Stimulated activated CD4-positive, alpha-beta T cell treated with anti-CD3 and anti-CD28 coated beads, Interleukin-2, amount 100 ng/mL, for 24 hours (primary cell): ENCODE results near the gene CPXM1.
"Not testable (repeated sequence)": the region's sequence is repeated elsewhere in the genome, so short reads cannot be mapped to it uniquely, and the experiment has no call there.

Experiments used
- DNase-seq, 2 donors: peaks; one replicate each; pipeline ENCODE4 v3.0.0-alpha.2; 2020

CPXM1 gene

GRCh38 chr20:2799688-2800520 lies 523 bp downstream of the CPXM1 start:
- peak in 1 of 2 donors; percentile 29 for DNase-seq

- no peak for DNase-seq
Measured at GRCh38 chr20:2799271-2799670, 1.2 kb downstream of the CPXM1 start.

DNA sequence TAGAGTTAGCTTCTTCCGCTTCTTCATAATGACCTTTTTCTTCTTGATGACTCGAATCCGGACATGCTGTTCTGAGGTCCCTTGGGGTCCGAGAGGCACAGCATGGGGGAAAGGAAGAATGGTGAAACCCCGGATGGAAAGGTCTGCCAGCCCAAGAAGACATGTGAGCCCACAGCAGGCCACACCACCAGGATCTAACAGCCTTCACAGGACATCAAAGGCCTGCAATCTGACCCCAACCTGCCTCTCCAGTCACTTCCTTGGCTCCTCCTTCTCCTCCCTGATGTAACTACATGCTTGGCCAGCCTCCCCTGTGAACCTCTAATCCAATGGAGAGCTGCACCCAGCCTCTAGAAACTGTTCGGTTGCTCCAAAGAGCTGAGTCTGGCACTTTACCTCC lies 1.6 kb downstream of the CPXM1 start:
- no peak for DNase-seq

DNA sequence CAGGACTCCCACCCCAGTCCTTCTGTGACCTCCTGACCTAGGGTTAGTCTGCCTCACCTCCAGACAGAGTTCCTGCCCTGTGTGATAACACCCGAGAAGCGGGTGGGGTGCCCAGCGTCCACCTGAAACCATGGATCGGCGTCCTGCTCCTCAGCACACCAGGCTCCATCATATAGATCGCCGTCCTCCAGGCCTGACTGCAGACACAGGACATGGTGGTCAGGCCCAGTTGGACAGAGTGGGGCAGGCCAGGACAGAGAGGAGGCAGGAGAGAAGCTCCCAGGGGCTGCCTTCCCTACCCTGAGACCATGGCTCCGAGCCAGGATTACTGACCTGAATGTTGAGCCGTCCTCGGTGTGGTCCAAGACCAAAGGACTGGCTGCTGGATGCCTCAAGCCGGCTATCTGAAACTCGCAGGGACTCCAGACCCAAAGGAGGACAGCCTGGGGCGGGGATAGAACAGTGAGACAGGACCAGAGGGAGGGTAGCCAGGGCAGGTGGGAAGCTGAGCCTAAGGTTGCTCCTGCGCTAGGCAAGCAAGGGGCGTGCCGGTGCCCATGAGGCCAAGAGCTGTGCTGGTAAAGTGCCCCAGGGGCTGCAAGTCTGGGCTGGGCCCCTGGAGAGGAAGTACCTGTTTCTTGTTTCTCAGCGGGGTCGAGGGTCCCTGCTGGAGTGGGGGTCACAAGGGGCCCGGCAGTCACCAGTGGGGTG lies 2.2 kb downstream of the CPXM1 start:
- DNase-seq = no peak

GRCh38 chr20:2797136-2797983 lies 3.1 kb downstream of the CPXM1 start:
- DNase-seq = no peak

DNA sequence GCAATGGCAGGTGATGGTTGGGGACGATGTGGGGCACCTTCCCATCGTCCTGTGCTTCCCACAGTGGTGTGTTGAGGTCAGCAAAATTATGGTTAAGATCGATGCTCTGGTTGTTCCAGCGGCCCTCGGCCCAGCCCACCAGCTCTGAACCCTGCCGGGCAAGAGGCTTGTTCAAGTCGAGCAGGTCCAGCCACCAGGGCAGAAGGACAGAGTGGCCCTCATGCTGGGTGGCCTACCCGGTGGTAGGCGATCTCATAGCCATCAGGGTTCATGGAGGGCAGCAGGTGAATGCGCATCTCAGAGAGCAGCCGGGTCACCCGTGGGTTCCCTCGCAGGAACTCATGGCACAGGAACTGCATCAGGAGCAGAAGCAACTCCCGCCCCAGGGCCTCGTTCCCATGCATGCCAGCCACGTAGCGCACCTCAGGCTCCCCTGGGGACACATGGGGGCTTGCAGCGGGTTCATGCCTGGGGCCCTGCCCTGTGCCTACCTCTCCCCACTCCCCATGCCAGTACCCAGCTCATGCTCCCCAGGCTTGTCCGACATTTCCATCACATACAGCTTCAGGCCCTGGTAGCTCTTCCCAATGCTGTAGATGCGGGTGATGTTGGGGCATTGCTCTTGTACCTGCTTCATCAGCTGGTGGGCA lies 4.3 kb downstream of the CPXM1 start:
- no peak for DNase-seq

GRCh38 chr20:2795451-2795850 lies 5.0 kb downstream of the CPXM1 start:
- DNase-seq = no peak

- DNase-seq = no peak
Measured at GRCh38 chr20:2794866-2795447, 5.5 kb downstream of the CPXM1 start.

DNA sequence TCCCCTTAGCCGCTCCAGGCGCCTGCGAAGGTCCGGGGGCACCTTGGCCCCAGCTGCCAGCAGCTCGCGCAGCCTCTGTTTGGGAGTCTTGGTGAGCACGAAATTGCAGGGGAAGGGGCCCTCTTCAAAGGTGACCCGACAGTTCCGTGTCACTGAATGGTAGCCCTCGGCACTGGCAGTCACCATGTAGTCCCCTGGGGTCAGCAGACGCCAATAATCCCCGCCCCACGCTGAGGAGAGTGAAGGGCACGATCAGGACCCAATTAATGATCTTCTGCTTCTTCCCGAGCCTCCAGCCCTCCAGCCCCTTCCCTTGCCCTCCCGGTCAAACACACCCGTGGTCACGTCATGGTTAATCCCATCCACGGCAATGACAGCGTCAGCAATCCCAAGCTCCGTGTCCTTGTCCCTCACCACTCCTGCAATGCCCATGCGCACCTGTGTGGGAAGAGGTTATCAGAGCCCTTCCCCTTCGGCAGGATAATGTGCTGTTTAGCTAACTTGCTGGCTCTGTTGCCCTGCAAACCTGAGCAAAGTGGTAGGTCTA lies 6.2 kb downstream of the CPXM1 start:
- no peak for DNase-seq

- no peak for DNase-seq
Measured at GRCh38 chr20:2793471-2793870, 7.0 kb downstream of the CPXM1 start.

GRCh38 chr20:2783908-2784566 lies 16.4 kb downstream of the CPXM1 start:
- no peak for DNase-seq

GRCh38 chr20:2780948-2781347 lies 19.5 kb downstream of the CPXM1 start:
- no peak for DNase-seq

DNA sequence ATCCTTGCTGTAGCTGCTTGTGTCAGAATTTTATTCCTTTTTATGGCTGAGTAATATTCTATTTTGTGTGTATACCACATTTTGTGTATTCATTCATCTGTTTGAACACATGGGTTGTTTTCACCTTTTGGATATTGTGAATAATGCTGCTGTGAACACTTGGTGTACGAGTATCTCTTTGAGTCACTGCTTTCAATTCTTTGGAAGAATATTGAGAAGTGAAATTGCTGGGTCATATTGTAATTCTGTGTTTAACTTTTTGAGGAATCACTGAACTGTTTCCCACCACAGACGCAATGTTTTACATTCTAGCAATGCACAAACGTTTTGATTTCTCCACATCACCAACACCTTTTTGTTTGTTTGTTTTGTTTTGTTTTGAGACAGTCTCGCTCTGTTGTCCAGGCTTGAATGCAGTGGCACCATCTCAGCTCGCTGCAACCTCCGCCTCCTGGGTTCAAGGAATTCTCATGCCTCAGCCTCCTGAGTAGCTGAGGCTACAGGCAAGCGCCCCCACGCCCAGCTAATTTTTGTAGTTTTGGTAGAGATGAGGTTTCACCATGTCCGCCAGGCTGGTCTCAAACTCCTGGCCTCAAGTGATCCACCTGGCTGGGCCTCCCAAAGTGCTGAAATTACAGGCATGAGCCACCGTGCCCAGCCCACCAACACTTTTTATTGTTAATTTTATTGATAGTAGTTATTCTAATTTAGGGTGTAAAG lies 21.7 kb downstream of the CPXM1 start:
- no peak for DNase-seq

GRCh38 chr20:2775139-2775538 lies 25.3 kb downstream of the CPXM1 start:
- no peak for DNase-seq

DNA sequence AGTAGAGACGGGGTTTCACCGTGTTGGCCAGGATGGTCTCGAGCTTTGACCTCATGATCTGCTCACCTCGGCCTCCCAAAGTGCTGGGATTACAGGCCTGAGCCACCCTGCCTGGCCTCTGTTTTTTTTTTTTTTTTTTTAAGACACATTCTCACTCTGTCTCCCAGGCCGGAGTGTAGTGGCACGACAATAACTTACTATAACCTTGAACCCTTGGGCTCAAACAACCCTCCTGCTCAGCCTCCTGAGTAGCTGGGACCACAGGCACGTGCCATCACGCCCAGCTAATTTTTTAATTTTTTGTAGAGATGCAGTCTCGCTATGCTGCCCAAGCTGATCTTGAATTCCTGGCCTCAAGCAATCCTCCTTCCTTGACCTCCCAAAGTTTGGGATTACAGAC lies 26.6 kb downstream of the CPXM1 start:
- DNase-seq = no peak

DNA sequence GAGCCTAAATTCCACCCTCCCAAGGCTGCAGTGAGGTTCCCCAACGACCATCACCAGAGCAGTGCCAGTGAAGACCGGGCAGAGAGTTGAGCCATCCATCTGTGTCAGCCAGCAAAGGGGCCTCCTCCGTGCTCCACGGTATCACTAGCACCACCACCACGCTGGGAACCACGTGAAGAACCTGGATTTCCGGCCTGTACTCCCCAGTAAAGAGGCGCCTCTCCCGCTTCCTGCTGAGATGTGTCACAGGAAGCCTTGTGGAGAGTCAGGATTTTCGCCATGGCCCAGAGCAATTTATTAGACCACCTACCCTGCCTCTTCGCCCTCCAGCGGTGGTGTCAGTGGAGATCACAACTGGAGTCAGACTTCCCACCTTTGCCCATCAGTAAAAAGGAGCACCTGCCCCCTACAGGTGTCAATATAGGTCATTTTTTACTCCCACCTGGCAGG lies 28.8 kb downstream of the CPXM1 start:
- DNase-seq = no peak

DNA sequence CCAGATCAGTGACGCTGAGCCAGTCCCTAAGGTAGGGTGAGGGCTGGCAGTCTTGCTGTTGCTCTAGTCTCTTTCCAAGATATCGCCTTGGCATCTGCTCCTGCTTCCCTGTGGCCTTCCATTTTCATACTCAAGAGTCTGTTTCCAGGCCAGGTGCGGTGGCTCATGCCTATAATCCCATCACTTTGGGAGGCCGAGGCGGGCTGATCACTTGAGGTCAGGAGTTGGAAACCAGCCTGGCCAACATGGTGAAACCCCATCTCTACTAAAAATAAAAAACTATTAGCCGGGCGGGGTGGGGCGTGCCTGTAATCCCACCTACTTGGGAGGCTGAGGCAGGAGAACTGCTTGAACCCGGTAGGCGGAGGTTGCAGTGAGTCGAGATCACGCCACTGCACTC lies 30.3 kb downstream of the CPXM1 start:
- not testable (repeated sequence) for DNase-seq

DNA sequence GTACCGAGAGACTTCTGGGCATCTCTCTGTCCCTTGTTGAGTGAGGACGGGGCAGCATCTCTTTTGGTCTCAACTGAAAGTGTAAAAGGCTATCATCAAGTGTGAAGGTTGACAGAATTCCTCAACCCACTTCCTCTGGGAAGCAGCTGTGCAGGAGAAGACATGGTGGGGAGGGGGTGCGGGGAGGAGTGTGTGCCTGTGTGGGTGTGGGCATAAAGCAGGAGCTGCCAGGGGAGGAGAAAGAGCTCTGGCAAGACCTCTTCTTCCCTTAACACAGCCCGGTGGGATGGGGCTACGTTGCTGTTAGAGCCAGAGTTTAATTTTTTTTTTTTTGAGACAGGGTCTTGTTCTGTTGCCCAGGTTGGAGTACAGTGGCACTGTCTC lies 31.8 kb downstream of the CPXM1 start:
- DNase-seq = no peak

GRCh38 chr20:2767768-2768631 lies 32.4 kb downstream of the CPXM1 start:
- no peak for DNase-seq

DNA sequence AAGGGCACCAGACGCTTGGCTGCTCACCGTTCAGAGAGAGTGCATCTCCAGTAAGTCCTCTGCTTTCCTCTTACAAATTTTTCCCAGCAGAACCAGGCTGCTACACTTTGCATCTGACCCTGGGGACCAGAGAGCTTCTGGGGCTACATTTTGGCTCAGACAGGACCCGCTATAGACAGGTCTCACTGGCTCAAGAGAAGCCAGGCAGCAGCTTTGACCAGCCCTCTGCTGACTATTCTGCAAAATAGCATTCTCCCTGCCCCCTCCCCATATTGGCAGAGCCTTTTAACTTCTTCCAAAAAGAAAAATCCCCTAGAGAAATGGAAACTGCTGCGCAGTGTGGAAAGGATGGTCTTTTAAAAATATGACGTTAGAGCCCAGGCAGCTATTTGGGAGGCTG lies 37.2 kb downstream of the CPXM1 start:
- no peak for DNase-seq
